Measurements from ENCODE around the gene SETD3. TPM values are rescaled to one million over a fixed set of nuclear protein-coding genes. Genes with fewer than 3 reads are reported as not detected.

The SETD3 gene
- total RNA-seq, 2 experiments from 2014 or later, result 63.8 to 66.3 TPM

- no peak overlapping the region for H3K27ac Mint-ChIP-seq
- DNase-seq, result no peak
- no peaks in the 10 kb centered on the region for H3K27me3 Mint-ChIP-seq
- H3K9me3 Mint-ChIP-seq, result no peaks in the 10 kb centered on the region
- POLR2A ChIA-PET, result no interaction called here
- H3K4me3 Mint-ChIP-seq, result no peak overlapping the region
- peaks cover 4% of the 10 kb centered on the region for H3K4me1 Mint-ChIP-seq
- H3K36me3 Mint-ChIP-seq (ENCODE audit: low read depth), result peaks cover 46% of the 10 kb centered on the region
- CTCF ChIA-PET, result interaction anchor here (0.7 kb wide), 1 partner anchor 101 kb away, joined by 3 read pairs; no protein-coding TSS in a partner anchor
These were observed 26.4 kb downstream of the SETD3 start for GRCh38 chr14:99454246-99454645.

GRCh38 chr14:99452968-99453367 lies 27.7 kb downstream of the SETD3 start:
- POLR2A ChIA-PET, result no interaction called here
- Mint-ChIP-seq H3K4me3 (no peak overlapping the region), H3K9me3 (no peaks in the 10 kb centered on the region), H3K36me3 (ENCODE audit: low read depth) (peaks cover 46% of the 10 kb centered on the region), H3K27me3 (no peaks in the 10 kb centered on the region), H3K4me1 (peaks cover 10% of the 10 kb centered on the region), H3K27ac (no peak overlapping the region)
- CTCF ChIA-PET, result interaction anchor here (0.8 kb wide), 1 partner anchor 133 kb away, joined by 3 read pairs; no protein-coding TSS in a partner anchor
- no peak for DNase-seq

- no peaks in the 10 kb centered on the region for H3K27me3 Mint-ChIP-seq
- H3K4me3 Mint-ChIP-seq, result no peak overlapping the region
- POLR2A ChIA-PET, result interaction anchor here (0.8 to 0.9 kb wide), 2 partner anchors 13 to 17 kb away, joined by 3 to 4 read pairs; no protein-coding TSS in a partner anchor
- H3K4me1 Mint-ChIP-seq, result peaks cover 14% of the 10 kb centered on the region
- H3K36me3 Mint-ChIP-seq (ENCODE audit: low read depth), result peaks cover 47% of the 10 kb centered on the region
- no peak overlapping the region for H3K27ac Mint-ChIP-seq
- no peak for DNase-seq
- CTCF ChIA-PET, result interaction anchor here (1.9 to 2.1 kb wide), 2 partner anchors 59 to 131 kb away, joined by 4 to 5 read pairs; no protein-coding TSS in a partner anchor
- H3K9me3 Mint-ChIP-seq, result no peaks in the 10 kb centered on the region
These were observed 29.4 kb downstream of the SETD3 start for GRCh38 chr14:99451234-99451633.

GRCh38 chr14:99450266-99450665 lies 30.4 kb downstream of the SETD3 start:
- Mint-ChIP-seq H3K4me1 (peaks cover 14% of the 10 kb centered on the region), H3K9me3 (no peaks in the 10 kb centered on the region), H3K27me3 (no peaks in the 10 kb centered on the region), H3K36me3 (ENCODE audit: low read depth) (peaks cover 52% of the 10 kb centered on the region), H3K4me3 (no peak overlapping the region), H3K27ac (peak overlapping the region; percentile 4)
- POLR2A ChIA-PET, result no interaction called here
- CTCF ChIA-PET, result interaction anchor here (1.9 to 2.1 kb wide), 2 partner anchors 58 to 130 kb away, joined by 4 to 5 read pairs; no protein-coding TSS in a partner anchor
- DNase-seq, result no peak

- peak overlapping the region; percentile 61 for H3K27ac Mint-ChIP-seq
- no peaks in the 10 kb centered on the region for H3K27me3 Mint-ChIP-seq
- H3K36me3 Mint-ChIP-seq (ENCODE audit: low read depth), result peaks cover 46% of the 10 kb centered on the region
- no peak overlapping the region for H3K4me3 Mint-ChIP-seq
- peaks cover 14% of the 10 kb centered on the region for H3K4me1 Mint-ChIP-seq
- H3K9me3 Mint-ChIP-seq, result no peaks in the 10 kb centered on the region
- ChIA-PET CTCF (interaction anchor here (1.1 kb wide), 1 partner anchor 30 kb away, joined by 3 read pairs; no protein-coding TSS in a partner anchor), POLR2A (no interaction called here)
- DNase-seq, result no peak
These were observed 32.9 kb downstream of the SETD3 start for GRCh38 chr14:99447739-99448138.

GRCh38 chr14:99445931-99446330 lies 34.7 kb downstream of the SETD3 start:
- H3K4me3 Mint-ChIP-seq, result no peak overlapping the region
- no peaks in the 10 kb centered on the region for H3K9me3 Mint-ChIP-seq
- ChIA-PET CTCF (interaction anchor here (1.5 kb wide), 1 partner anchor 16 kb away, joined by 3 read pairs; no protein-coding TSS in a partner anchor), POLR2A (no interaction called here)
- peaks cover 24% of the 10 kb centered on the region for H3K4me1 Mint-ChIP-seq
- no peak overlapping the region for H3K27ac Mint-ChIP-seq
- H3K36me3 Mint-ChIP-seq (ENCODE audit: low read depth), result peaks cover 50% of the 10 kb centered on the region
- DNase-seq, result no peak
- no peaks in the 10 kb centered on the region for H3K27me3 Mint-ChIP-seq

GRCh38 chr14:99441918-99442317 lies 38.7 kb downstream of the SETD3 start:
- H3K27me3 Mint-ChIP-seq, result no peaks in the 10 kb centered on the region
- no peak overlapping the region for H3K4me3 Mint-ChIP-seq
- CTCF ChIA-PET, result no interaction called here
- H3K36me3 Mint-ChIP-seq (ENCODE audit: low read depth), result peaks cover 55% of the 10 kb centered on the region
- POLR2A ChIA-PET, result no interaction called here
- no peaks in the 10 kb centered on the region for H3K9me3 Mint-ChIP-seq
- H3K4me1 Mint-ChIP-seq, result peaks cover 27% of the 10 kb centered on the region
- H3K27ac Mint-ChIP-seq, result peak overlapping the region; percentile 31
- peak; percentile 32 for DNase-seq

GRCh38 chr14:99441157-99441870 lies 39.3 kb downstream of the SETD3 start:
- Mint-ChIP-seq H3K4me1 (peaks cover 34% of the 10 kb centered on the region), H3K27ac (peak overlapping the region; percentile 14), H3K9me3 (no peaks in the 10 kb centered on the region), H3K36me3 (ENCODE audit: low read depth) (peaks cover 57% of the 10 kb centered on the region), H3K4me3 (no peak overlapping the region), H3K27me3 (no peaks in the 10 kb centered on the region)
- ChIA-PET CTCF (no interaction called here), POLR2A (no interaction called here)
- no peak for DNase-seq

GRCh38 chr14:99440278-99440677 lies 40.4 kb downstream of the SETD3 start:
- no peaks in the 10 kb centered on the region for H3K27me3 Mint-ChIP-seq
- no peak for DNase-seq
- POLR2A ChIA-PET, result interaction anchor here (0.8 kb wide), 1 partner anchor 21 kb away, joined by 3 read pairs; no protein-coding TSS in a partner anchor

GRCh38 chr14:99437706-99438105 lies 43.0 kb downstream of the SETD3 start:
- ChIA-PET POLR2A (interaction anchor here (0.8 to 1.0 kb wide), 2 partner anchors 13 to 43 kb away, joined by 3 read pairs; partner anchors contain the start of genes CCNK and SETD3), CTCF (interaction anchor here (0.8 kb wide), 1 partner anchor 43 kb away, joined by 3 read pairs; the partner anchor contains the start of genes CCNK and SETD3)
- Mint-ChIP-seq H3K36me3 (ENCODE audit: low read depth) (peaks cover 69% of the 10 kb centered on the region), H3K9me3 (no peaks in the 10 kb centered on the region), H3K4me3 (no peak overlapping the region), H3K27ac (peak overlapping the region; percentile 85), H3K27me3 (no peaks in the 10 kb centered on the region), H3K4me1 (peaks cover 49% of the 10 kb centered on the region)
- DNase-seq, result no peak

More at GRCh38 chr14:99440278-99440677, 40.4 kb downstream of the SETD3 start:
- Mint-ChIP-seq H3K9me3 (no peaks in the 10 kb centered on the region), H3K36me3 (ENCODE audit: low read depth) (peaks cover 61% of the 10 kb centered on the region), H3K4me1 (peaks cover 44% of the 10 kb centered on the region), H3K4me3 (no peak overlapping the region), H3K27ac (peak overlapping the region; percentile 24)
- CTCF ChIA-PET, result interaction anchor here (1.1 to 1.3 kb wide), 2 partner anchors 24 to 47 kb away, joined by 3 read pairs; no protein-coding TSS in a partner anchor

- Mint-ChIP-seq H3K27me3 (no peaks in the 10 kb centered on the region), H3K4me3 (no peak overlapping the region), H3K9me3 (no peaks in the 10 kb centered on the region), H3K36me3 (ENCODE audit: low read depth) (peaks cover 70% of the 10 kb centered on the region), H3K27ac (peak overlapping the region; percentile 85), H3K4me1 (peaks cover 40% of the 10 kb centered on the region)
- ChIA-PET POLR2A (interaction anchor here (0.8 to 3.6 kb wide), 4 partner anchors 21 to 46 kb away, joined by 3 to 20 read pairs (median 4); partner anchors contain the start of genes CCNK and SETD3), CTCF (interaction anchor here (1.1 to 2.9 kb wide), 6 partner anchors 9 to 117 kb away, joined by 3 to 16 read pairs (median 5); partner anchors contain the start of gene SETD3)
- DNase-seq, result peak; percentile 33
These were observed 44.1 kb downstream of the SETD3 start for GRCh38 chr14:99436247-99437180.

- Mint-ChIP-seq H3K27me3 (no peaks in the 10 kb centered on the region), H3K9me3 (no peaks in the 10 kb centered on the region), H3K4me1 (peaks cover 44% of the 10 kb centered on the region), H3K4me3 (no peak overlapping the region), H3K27ac (no peak overlapping the region), H3K36me3 (ENCODE audit: low read depth) (peaks cover 71% of the 10 kb centered on the region)
- no peak for DNase-seq
- ChIA-PET CTCF (interaction anchor here (1.1 to 2.9 kb wide), 5 partner anchors 8 to 115 kb away, joined by 3 to 16 read pairs (median 6); partner anchors contain the start of gene SETD3), POLR2A (interaction anchor here (3.6 kb wide), 1 partner anchor 45 kb away, joined by 20 read pairs; the partner anchor contains the start of genes CCNK and SETD3)
These were observed 45.3 kb downstream of the SETD3 start for GRCh38 chr14:99435327-99435726.
